Measurements from ENCODE around the gene DISP3.

GRCh38 chr1:11481019-11481418 is 2.1 kb downstream of the DISP3 start:
- TF ChIP-seq, protein P1, sequence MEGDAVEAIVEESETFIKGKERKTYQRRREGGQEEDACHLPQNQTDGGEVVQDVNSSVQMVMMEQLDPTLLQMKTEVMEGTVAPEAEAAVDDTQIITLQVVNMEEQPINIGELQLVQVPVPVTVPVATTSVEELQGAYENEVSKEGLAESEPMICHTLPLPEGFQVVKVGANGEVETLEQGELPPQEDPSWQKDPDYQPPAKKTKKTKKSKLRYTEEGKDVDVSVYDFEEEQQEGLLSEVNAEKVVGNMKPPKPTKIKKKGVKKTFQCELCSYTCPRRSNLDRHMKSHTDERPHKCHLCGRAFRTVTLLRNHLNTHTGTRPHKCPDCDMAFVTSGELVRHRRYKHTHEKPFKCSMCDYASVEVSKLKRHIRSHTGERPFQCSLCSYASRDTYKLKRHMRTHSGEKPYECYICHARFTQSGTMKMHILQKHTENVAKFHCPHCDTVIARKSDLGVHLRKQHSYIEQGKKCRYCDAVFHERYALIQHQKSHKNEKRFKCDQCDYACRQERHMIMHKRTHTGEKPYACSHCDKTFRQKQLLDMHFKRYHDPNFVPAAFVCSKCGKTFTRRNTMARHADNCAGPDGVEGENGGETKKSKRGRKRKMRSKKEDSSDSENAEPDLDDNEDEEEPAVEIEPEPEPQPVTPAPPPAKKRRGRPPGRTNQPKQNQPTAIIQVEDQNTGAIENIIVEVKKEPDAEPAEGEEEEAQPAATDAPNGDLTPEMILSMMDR (IDR thresholded peaks at IDR 0.05 in 2 of 3, conservative IDR thresholded peaks at IDR 0.05 in 1 of 3; ENCODE audit: insufficient read depth in 2 of 3, low read depth in 1 of 3, low read length in 3 of 3) = peak in 1 of 3 experiments; percentile 4; a peak in 1 of 6 replicates
- no peak for TF ChIP-seq ELF2 (CRISPR knock-in tag; IDR thresholded peaks at IDR 0.05)
- no peak for TF ChIP-seq ZFX (CRISPR knock-in tag; IDR thresholded peaks at IDR 0.05)
- TF ChIP-seq SIRT6 (IDR thresholded peaks at IDR 0.05; ENCODE audit: low read depth, low read length) = no peak
- no peak for TF ChIP-seq ZNF274 (IDR thresholded peaks at IDR 0.05; ENCODE audit: borderline replicate concordance, low read depth, low read length)
- no peak for TF ChIP-seq FOXM1 (IDR thresholded peaks at IDR 0.05; ENCODE audit: low read depth)
- TF ChIP-seq FOXM1 (CRISPR knock-in tag; IDR thresholded peaks at IDR 0.05; ENCODE audit: low read depth) = no peak
- no peak for TF ChIP-seq ETV1 (tag; conservative IDR thresholded peaks at IDR 0.05; ENCODE audit: low read depth)
- TF ChIP-seq EZH2 (IDR thresholded peaks at IDR 0.05; ENCODE audit: borderline replicate concordance, low read depth, low read length) = no peak
- no peak for TF ChIP-seq NFIC (IDR thresholded peaks at IDR 0.05)
- no peak for TF ChIP-seq GTF2E2 (tag; IDR thresholded peaks at IDR 0.05)
- no peak for TF ChIP-seq ZNF740 (CRISPR knock-in tag; IDR thresholded peaks at IDR 0.05)
- TF ChIP-seq ZNF740 (tag; IDR thresholded peaks at IDR 0.05) = no peak
- no peak for TF ChIP-seq CHD4 (IDR thresholded peaks at IDR 0.05; ENCODE audit: insufficient read depth, insufficient replicate concordance, low read depth, low read length, poor library complexity, severe bottlenecking)
- TF ChIP-seq, protein P2, sequence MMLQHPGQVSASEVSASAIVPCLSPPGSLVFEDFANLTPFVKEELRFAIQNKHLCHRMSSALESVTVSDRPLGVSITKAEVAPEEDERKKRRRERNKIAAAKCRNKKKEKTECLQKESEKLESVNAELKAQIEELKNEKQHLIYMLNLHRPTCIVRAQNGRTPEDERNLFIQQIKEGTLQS (IDR thresholded peaks at IDR 0.05) = no peak
- TF ChIP-seq, protein P2 (CRISPR knock-in tag; conservative IDR thresholded peaks at IDR 0.05) = no peak
